ENCODE measurements around the gene CDKN2A. TPM values are rescaled to one million over a fixed set of nuclear protein-coding genes. Genes with fewer than 3 reads are reported as not detected.

Gene CDKN2A
- total RNA-seq, 1 experiment from 2014 or later, result 0.57 TPM

DNA sequence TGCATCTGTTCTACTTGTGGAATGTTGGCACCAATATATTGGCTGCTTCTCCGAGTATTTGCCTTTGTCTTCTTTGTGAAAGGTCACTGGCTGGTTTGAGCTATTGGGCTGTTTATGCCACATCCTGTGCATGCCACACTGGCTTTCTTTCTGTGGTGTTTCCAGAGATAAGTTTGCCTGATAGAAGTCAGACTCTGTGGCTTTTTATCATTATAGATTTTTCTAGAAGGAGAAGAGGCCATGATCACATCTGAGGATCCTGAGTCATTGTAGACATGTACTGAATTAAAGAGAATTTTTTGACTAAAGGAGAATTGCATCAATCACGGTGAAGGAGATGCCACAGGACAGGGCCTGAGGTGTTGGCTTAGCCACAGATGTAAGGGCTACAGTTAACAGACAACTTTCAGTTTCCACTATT is 41.4 kb upstream of the CDKN2A start:
- H3K4me1 Mint-ChIP-seq, result peaks cover 8% of the 10 kb centered on the region
- no peaks in the 10 kb centered on the region for H3K9me3 Mint-ChIP-seq
- TF ChIP-seq, protein P1, sequence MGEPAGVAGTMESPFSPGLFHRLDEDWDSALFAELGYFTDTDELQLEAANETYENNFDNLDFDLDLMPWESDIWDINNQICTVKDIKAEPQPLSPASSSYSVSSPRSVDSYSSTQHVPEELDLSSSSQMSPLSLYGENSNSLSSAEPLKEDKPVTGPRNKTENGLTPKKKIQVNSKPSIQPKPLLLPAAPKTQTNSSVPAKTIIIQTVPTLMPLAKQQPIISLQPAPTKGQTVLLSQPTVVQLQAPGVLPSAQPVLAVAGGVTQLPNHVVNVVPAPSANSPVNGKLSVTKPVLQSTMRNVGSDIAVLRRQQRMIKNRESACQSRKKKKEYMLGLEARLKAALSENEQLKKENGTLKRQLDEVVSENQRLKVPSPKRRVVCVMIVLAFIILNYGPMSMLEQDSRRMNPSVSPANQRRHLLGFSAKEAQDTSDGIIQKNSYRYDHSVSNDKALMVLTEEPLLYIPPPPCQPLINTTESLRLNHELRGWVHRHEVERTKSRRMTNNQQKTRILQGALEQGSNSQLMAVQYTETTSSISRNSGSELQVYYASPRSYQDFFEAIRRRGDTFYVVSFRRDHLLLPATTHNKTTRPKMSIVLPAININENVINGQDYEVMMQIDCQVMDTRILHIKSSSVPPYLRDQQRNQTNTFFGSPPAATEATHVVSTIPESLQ (CRISPR knock-in tag; IDR thresholded peaks at IDR 0.05), result no peak
- TF ChIP-seq, protein P2, sequence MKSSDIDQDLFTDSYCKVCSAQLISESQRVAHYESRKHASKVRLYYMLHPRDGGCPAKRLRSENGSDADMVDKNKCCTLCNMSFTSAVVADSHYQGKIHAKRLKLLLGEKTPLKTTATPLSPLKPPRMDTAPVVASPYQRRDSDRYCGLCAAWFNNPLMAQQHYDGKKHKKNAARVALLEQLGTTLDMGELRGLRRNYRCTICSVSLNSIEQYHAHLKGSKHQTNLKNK (CRISPR knock-in tag; IDR thresholded peaks at IDR 0.05), result no peak
- TF ChIP-seq, protein P3, sequence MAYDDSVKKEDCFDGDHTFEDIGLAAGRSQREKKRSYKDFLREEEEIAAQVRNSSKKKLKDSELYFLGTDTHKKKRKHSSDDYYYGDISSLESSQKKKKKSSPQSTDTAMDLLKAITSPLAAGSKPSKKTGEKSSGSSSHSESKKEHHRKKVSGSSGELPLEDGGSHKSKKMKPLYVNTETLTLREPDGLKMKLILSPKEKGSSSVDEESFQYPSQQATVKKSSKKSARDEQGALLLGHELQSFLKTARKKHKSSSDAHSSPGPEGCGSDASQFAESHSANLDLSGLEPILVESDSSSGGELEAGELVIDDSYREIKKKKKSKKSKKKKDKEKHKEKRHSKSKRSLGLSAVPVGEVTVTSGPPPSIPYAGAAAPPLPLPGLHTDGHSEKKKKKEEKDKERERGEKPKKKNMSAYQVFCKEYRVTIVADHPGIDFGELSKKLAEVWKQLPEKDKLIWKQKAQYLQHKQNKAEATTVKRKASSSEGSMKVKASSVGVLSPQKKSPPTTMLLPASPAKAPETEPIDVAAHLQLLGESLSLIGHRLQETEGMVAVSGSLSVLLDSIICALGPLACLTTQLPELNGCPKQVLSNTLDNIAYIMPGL (CRISPR knock-in tag; IDR thresholded peaks at IDR 0.05), result no peak
- TF ChIP-seq, protein P4, sequence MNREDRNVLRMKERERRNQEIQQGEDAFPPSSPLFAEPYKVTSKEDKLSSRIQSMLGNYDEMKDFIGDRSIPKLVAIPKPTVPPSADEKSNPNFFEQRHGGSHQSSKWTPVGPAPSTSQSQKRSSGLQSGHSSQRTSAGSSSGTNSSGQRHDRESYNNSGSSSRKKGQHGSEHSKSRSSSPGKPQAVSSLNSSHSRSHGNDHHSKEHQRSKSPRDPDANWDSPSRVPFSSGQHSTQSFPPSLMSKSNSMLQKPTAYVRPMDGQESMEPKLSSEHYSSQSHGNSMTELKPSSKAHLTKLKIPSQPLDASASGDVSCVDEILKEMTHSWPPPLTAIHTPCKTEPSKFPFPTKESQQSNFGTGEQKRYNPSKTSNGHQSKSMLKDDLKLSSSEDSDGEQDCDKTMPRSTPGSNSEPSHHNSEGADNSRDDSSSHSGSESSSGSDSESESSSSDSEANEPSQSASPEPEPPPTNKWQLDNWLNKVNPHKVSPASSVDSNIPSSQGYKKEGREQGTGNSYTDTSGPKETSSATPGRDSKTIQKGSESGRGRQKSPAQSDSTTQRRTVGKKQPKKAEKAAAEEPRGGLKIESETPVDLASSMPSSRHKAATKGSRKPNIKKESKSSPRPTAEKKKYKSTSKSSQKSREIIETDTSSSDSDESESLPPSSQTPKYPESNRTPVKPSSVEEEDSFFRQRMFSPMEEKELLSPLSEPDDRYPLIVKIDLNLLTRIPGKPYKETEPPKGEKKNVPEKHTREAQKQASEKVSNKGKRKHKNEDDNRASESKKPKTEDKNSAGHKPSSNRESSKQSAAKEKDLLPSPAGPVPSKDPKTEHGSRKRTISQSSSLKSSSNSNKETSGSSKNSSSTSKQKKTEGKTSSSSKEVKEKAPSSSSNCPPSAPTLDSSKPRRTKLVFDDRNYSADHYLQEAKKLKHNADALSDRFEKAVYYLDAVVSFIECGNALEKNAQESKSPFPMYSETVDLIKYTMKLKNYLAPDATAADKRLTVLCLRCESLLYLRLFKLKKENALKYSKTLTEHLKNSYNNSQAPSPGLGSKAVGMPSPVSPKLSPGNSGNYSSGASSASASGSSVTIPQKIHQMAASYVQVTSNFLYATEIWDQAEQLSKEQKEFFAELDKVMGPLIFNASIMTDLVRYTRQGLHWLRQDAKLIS (CRISPR knock-in tag; IDR thresholded peaks at IDR 0.05; ENCODE audit: borderline replicate concordance), result no peak
- TF ChIP-seq ZNF232 (CRISPR knock-in tag; IDR thresholded peaks at IDR 0.05) (no peak), MXD4 (CRISPR knock-in tag; IDR thresholded peaks at IDR 0.05; ENCODE audit: borderline replicate concordance) (no peak), ZNF416 (CRISPR knock-in tag; IDR thresholded peaks at IDR 0.05) (no peak), ETV6 (CRISPR knock-in tag; IDR thresholded peaks at IDR 0.05) (no peak)
- TF ChIP-seq, protein P5, sequence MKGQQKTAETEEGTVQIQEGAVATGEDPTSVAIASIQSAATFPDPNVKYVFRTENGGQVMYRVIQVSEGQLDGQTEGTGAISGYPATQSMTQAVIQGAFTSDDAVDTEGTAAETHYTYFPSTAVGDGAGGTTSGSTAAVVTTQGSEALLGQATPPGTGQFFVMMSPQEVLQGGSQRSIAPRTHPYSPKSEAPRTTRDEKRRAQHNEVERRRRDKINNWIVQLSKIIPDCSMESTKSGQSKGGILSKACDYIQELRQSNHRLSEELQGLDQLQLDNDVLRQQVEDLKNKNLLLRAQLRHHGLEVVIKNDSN (CRISPR knock-in tag; IDR thresholded peaks at IDR 0.05), result no peak
- TF ChIP-seq, protein P6, sequence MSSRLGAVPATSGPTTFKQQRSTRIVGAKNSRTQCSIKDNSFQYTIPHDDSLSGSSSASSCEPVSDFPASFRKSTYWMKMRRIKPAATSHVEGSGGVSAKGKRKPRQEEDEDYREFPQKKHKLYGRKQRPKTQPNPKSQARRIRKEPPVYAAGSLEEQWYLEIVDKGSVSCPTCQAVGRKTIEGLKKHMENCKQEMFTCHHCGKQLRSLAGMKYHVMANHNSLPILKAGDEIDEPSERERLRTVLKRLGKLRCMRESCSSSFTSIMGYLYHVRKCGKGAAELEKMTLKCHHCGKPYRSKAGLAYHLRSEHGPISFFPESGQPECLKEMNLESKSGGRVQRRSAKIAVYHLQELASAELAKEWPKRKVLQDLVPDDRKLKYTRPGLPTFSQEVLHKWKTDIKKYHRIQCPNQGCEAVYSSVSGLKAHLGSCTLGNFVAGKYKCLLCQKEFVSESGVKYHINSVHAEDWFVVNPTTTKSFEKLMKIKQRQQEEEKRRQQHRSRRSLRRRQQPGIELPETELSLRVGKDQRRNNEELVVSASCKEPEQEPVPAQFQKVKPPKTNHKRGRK (CRISPR knock-in tag; IDR thresholded peaks at IDR 0.05; ENCODE audit: borderline replicate concordance), result no peak
- TF ChIP-seq, protein P7, sequence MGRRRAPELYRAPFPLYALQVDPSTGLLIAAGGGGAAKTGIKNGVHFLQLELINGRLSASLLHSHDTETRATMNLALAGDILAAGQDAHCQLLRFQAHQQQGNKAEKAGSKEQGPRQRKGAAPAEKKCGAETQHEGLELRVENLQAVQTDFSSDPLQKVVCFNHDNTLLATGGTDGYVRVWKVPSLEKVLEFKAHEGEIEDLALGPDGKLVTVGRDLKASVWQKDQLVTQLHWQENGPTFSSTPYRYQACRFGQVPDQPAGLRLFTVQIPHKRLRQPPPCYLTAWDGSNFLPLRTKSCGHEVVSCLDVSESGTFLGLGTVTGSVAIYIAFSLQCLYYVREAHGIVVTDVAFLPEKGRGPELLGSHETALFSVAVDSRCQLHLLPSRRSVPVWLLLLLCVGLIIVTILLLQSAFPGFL (CRISPR knock-in tag; IDR thresholded peaks at IDR 0.05; ENCODE audit: borderline replicate concordance), result no peak
- TF ChIP-seq, protein P8, sequence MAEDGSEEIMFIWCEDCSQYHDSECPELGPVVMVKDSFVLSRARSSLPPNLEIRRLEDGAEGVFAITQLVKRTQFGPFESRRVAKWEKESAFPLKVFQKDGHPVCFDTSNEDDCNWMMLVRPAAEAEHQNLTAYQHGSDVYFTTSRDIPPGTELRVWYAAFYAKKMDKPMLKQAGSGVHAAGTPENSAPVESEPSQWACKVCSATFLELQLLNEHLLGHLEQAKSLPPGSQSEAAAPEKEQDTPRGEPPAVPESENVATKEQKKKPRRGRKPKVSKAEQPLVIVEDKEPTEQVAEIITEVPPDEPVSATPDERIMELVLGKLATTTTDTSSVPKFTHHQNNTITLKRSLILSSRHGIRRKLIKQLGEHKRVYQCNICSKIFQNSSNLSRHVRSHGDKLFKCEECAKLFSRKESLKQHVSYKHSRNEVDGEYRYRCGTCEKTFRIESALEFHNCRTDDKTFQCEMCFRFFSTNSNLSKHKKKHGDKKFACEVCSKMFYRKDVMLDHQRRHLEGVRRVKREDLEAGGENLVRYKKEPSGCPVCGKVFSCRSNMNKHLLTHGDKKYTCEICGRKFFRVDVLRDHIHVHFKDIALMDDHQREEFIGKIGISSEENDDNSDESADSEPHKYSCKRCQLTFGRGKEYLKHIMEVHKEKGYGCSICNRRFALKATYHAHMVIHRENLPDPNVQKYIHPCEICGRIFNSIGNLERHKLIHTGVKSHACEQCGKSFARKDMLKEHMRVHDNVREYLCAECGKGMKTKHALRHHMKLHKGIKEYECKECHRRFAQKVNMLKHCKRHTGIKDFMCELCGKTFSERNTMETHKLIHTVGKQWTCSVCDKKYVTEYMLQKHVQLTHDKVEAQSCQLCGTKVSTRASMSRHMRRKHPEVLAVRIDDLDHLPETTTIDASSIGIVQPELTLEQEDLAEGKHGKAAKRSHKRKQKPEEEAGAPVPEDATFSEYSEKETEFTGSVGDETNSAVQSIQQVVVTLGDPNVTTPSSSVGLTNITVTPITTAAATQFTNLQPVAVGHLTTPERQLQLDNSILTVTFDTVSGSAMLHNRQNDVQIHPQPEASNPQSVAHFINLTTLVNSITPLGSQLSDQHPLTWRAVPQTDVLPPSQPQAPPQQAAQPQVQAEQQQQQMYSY (CRISPR knock-in tag; IDR thresholded peaks at IDR 0.05), result no peak
- ATAC-seq (no peak), DNase-seq (ENCODE audit: low spot score) (no peak)
- H3K36me3 Mint-ChIP-seq, result no peaks in the 10 kb centered on the region
- H3K27ac Mint-ChIP-seq, result no peak overlapping the region
- H3K27me3 Mint-ChIP-seq (ENCODE audit: low read depth), result no peaks in the 10 kb centered on the region
- H3K4me3 Mint-ChIP-seq, result no peak overlapping the region
- ChIA-PET CTCF (interaction anchor here (0.5 to 1.4 kb wide), 3 partner anchors 27 to 130 kb away, joined by 3 to 6 read pairs (median 4); partner anchors contain the start of gene CDKN2B-AS1), POLR2A (no interaction called here)

Measured in WTC11 (cell line).